ENCODE results near the gene UGT2B17.

GRCh38 chr4:68592673-68593072 lies 16.6 kb upstream of the UGT2B17 start:
- TF ChIP-seq CTCF (IDR thresholded peaks at IDR 0.05) (no peak), POLR2A (IDR thresholded peaks at IDR 0.05) (no peak)
